Mesendoderm (in vitro differentiated cells): ENCODE data around the gene REX1BD.
A peak's percentile ranks its signal among the peaks of the same experiment; 100 is the strongest.

ENCODE experiments used
- DNase-seq: peaks from one replicate; pipeline ENCODE4 v3.0.0; 2013
- H2AK5ac ChIP-seq: 2 replicates; pipeline ENCODE4 v1.6.1; 2013; ENCODE audit warnings: low read length, inconsistent platforms
- H2BK120ac ChIP-seq: 2 replicates; pipeline ENCODE4 v1.6.1; 2013; ENCODE audit warnings: low read depth, mild to moderate bottlenecking, low read length, moderate library complexity, mixed read lengths
- H2BK15ac ChIP-seq: replicated peaks from 2 replicates; pipeline ENCODE4 v1.6.1; 2013; ENCODE audit warnings: low read depth, mild to moderate bottlenecking, moderate library complexity
- H2BK5ac ChIP-seq: 2 replicates; pipeline ENCODE4 v1.6.1; 2013; ENCODE audit warnings: low read length, inconsistent platforms
- H3K18ac ChIP-seq: 2 replicates; pipeline ENCODE4 v1.6.1; 2013; ENCODE audit warnings: mild to moderate bottlenecking, low read length, mixed read lengths
- H3K23ac ChIP-seq: one replicate; pipeline ENCODE4 v1.6.1; 2013; ENCODE audit warnings: low read length
- H3K27ac ChIP-seq: 2 replicates; pipeline ENCODE4 v1.5.1; 2013; ENCODE audit warnings: low read depth, mild to moderate bottlenecking, inconsistent platforms, low read length, moderate library complexity
- H3K27me3 ChIP-seq: 2 replicates; pipeline ENCODE4 v1.6.1; 2013; ENCODE audit warnings: low read length, control low read depth, mild to moderate bottlenecking, inconsistent platforms; ENCODE audit not compliant: insufficient read depth, poor library complexity
- H3K36me3 ChIP-seq: 2 replicates; pipeline ENCODE4 v1.6.1; 2013; ENCODE audit warnings: low read length, inconsistent platforms; ENCODE audit not compliant: control insufficient read depth, insufficient read depth
- H3K4ac ChIP-seq: one replicate; pipeline ENCODE4 v1.6.1; 2013; ENCODE audit warnings: low read depth, mild to moderate bottlenecking, low read length, moderate library complexity
- H3K4me1 ChIP-seq: 2 replicates; pipeline ENCODE4 v1.6.1; 2013; ENCODE audit warnings: low read depth, low read length, inconsistent platforms; ENCODE audit not compliant: control insufficient read depth
- H3K4me2 ChIP-seq: 2 replicates; pipeline ENCODE4 v1.6.1; 2013; ENCODE audit warnings: low read length
- H3K4me3 ChIP-seq: 2 replicates; pipeline ENCODE4 v1.5.1; 2013; ENCODE audit warnings: mild to moderate bottlenecking, low read length
- H3K56ac ChIP-seq: one replicate; pipeline ENCODE4 v1.6.1; 2013; ENCODE audit warnings: low read length
- H3K79me1 ChIP-seq: 2 replicates; pipeline ENCODE4 v1.6.1; 2013; ENCODE audit warnings: low read length, inconsistent platforms
- H3K79me2 ChIP-seq: 2 replicates; pipeline ENCODE4 v1.6.1; 2013; ENCODE audit warnings: mild to moderate bottlenecking, low read length; ENCODE audit not compliant: control insufficient read depth, insufficient read depth
- H3K9ac ChIP-seq: 2 replicates; pipeline ENCODE4 v1.6.1; 2013; ENCODE audit warnings: low read length, inconsistent platforms
- H4K5ac ChIP-seq: one replicate; pipeline ENCODE4 v1.6.1; 2013; ENCODE audit warnings: low read length
- H4K8ac ChIP-seq: one replicate; pipeline ENCODE4 v1.6.1; 2013; ENCODE audit warnings: low read depth, mild to moderate bottlenecking, control low read depth, low read length, moderate library complexity
- WGBS: extraction: QIAGEN DNeasy Blood & Tissue Kit; methylation state at CpG from one replicate; pipeline ENCODE4 v1.1.7; 2013; ENCODE audit warnings: low lambda C conversion rate, missing lambda C conversion rate; ENCODE audit not compliant: insufficient coverage; ENCODE audit errors: extremely low coverage; 5-methylcytosine and 5-hydroxymethylcytosine counted together

REX1BD gene

DNA sequence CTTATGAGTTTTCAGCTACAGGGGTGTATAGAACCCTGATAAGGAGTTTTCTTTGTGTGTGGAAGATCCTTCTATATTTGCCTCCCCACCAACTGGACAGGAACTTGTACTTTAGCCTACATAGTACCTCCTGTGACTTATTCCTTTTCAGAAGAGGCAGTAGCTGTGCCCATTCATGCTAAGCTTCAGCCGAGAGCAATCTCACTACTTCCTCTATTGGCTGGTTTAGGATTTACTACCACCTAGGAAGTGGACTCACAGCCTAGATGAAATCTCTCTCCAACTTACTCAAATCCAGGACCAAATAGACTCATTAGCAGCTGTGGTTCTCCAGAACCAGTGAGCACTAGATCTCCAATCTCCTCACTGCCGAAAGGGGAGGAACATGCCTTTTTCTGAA lies 2.3 kb upstream of the REX1BD start:
- Histone ChIP-seq H3K4ac (no peak overlapping the region), H2BK5ac (no peak overlapping the region), H3K9ac (no peak overlapping the region), H3K27me3 (no peaks in the 10 kb centered on the region), H3K23ac (no peak overlapping the region), H2BK15ac (no peak overlapping the region), H3K18ac (no peak overlapping the region), H3K79me2 (no peaks in the 10 kb centered on the region), H3K4me1 (peaks cover 3% of the 10 kb centered on the region), H3K56ac (no peak overlapping the region), H4K5ac (no peak overlapping the region), H2BK120ac (no peak overlapping the region), H3K4me3 (no peak overlapping the region), H3K27ac (no peak overlapping the region), H2AK5ac (no peak overlapping the region), H3K4me2 (no peak overlapping the region), H4K8ac (no peak overlapping the region), H3K36me3 (peaks cover 3% of the 10 kb centered on the region), H3K79me1 (peaks cover 2% of the 10 kb centered on the region)
- WGBS, result no CpG with 5 or more reads among the region's 2 CpGs
- no peak for DNase-seq

DNA sequence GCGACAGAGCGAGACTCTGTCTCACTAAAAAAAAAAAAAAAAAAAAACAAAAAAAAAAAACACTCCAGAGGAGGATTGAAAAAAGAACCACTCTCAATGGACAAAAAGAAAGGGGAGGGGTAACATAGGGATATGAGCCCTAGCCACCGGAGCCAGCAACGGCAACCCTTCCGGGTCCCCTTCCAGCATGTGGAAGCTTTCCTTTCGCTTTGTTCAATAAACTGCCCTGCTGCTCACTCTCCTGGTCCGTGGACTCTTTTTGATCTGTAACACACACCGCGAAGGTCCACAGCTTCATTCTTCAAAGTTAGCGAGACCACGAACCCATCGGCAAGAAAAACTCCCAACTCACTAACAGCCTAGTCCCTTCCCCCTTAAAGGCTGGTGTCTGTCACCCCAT lies 1.0 kb upstream of the REX1BD start:
- H3K27ac ChIP-seq, result no peak overlapping the region
- H2BK15ac ChIP-seq, result no peak overlapping the region

DNA sequence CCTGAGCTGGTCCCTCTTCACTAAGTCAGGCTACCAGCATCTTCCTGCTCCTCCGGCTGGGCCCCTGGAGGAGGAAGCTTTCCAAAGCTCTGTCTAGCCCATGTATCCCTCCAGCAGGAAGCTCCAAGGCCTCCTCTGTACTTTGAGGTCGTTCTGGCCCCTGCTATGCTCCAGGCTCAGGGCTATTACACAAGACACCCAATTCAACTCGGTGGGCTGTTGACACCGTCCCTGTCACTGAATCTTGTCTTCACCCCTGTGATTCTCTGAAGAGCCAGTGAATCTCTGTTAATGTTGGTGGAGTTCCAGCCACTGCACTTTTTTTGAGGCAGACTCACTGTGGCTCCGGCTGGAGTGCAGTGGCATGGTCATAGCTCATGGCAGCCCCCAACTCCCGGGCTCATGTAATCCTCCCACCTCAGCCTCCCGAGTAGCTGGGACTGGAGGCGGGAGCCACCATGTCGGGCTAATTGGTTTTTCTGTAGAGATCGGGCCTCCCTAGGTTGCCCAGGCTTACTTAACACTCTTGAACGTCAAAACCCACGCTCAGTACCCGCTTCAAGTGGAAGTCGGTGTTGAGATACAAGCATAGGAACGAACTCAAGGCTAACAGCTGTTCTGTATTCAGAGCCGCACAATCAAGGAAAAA lies 512 bp upstream of the REX1BD start:
- H3K4ac ChIP-seq, result peak overlapping the region; percentile 37
- no peak for DNase-seq
- peak overlapping the region; percentile 100 for H3K56ac ChIP-seq
- peaks cover 3% of the 10 kb centered on the region for H3K4me1 ChIP-seq
- H3K4me3 ChIP-seq, result peak overlapping the region; percentile 18
- peaks cover 3% of the 10 kb centered on the region for H3K36me3 ChIP-seq
- peaks cover 2% of the 10 kb centered on the region for H3K79me1 ChIP-seq
- peak overlapping the region; percentile 29 for H3K18ac ChIP-seq
- H2BK5ac ChIP-seq, result no peak overlapping the region
- peak overlapping the region; percentile 9 for H3K27ac ChIP-seq
- peak overlapping the region; percentile 30 for H3K4me2 ChIP-seq
- WGBS, result no CpG with 5 or more reads among the region's 16 CpGs
- peak overlapping the region; percentile 98 for H3K9ac ChIP-seq
- peak overlapping the region; percentile 31 for H4K8ac ChIP-seq
- no peak overlapping the region for H2BK15ac ChIP-seq
- no peak overlapping the region for H3K23ac ChIP-seq
- H3K79me2 ChIP-seq, result no peaks in the 10 kb centered on the region
- H2BK120ac ChIP-seq, result no peak overlapping the region
- no peak overlapping the region for H2AK5ac ChIP-seq
- H4K5ac ChIP-seq, result no peak overlapping the region
- no peaks in the 10 kb centered on the region for H3K27me3 ChIP-seq

More for the DNA sequence above, 1.0 kb upstream of the REX1BD start:
- H3K18ac ChIP-seq, result no peak overlapping the region
- H3K4me1 ChIP-seq, result peaks cover 3% of the 10 kb centered on the region
- H3K4me3 ChIP-seq, result no peak overlapping the region
- H3K4me2 ChIP-seq, result no peak overlapping the region
- H3K79me1 ChIP-seq, result peaks cover 2% of the 10 kb centered on the region
- no peak overlapping the region for H2AK5ac ChIP-seq
- no peak overlapping the region for H3K9ac ChIP-seq
- no peak overlapping the region for H3K4ac ChIP-seq
- H3K56ac ChIP-seq, result peak overlapping the region; percentile 100
- no peaks in the 10 kb centered on the region for H3K27me3 ChIP-seq
- no peaks in the 10 kb centered on the region for H3K79me2 ChIP-seq
- no peak overlapping the region for H4K8ac ChIP-seq
- no peak overlapping the region for H2BK5ac ChIP-seq
- no peak overlapping the region for H2BK120ac ChIP-seq
- H4K5ac ChIP-seq, result no peak overlapping the region
- DNase-seq, result no peak
- no peak overlapping the region for H3K23ac ChIP-seq
- H3K36me3 ChIP-seq, result peaks cover 3% of the 10 kb centered on the region
- no CpG with 5 or more reads among the region's 12 CpGs for WGBS

DNA sequence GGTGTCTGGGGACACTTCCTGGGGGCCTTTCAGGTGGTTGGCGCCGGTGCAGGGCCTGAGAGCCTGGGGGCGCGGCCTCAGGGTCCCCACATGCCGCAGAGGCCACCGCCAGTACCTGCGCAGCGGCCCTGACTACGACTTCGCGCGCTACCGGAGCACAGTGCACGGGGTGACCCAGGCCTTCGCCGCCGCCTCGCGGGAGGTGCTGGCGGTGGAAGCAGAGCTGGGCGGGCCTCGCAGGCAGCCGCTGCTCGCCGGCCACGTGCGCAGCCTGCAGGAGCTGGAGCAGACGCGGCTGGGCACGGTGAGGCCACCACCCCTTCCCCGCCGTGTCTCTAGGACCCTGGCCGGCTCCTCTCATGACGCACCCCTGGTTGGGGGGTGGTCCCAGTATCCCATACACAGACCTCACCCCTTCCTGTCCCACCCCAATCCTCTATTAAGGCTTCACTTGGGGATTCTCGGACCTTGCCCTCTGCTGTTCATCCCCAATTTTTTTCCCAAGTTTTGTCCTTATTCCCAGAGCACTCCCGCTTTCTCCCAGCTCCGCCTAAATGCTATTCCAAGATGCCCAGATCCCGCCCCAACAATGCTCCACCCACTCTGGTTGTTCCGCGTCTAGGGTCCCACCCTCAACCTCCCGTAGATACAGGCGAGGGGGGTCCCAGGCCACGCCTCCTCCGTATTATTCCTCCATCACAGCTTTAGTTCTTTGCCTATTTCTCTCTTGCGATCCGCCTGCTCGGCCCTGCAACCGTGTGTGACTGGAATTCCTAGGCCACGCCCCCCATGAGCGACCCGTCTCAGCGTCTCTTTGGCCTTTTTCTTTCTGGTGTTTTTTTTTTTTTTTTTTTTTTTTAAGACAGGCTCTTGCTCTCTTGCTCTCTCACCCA lies 1.0 kb downstream of the REX1BD start:
- no peak overlapping the region for H4K5ac ChIP-seq

DNA sequence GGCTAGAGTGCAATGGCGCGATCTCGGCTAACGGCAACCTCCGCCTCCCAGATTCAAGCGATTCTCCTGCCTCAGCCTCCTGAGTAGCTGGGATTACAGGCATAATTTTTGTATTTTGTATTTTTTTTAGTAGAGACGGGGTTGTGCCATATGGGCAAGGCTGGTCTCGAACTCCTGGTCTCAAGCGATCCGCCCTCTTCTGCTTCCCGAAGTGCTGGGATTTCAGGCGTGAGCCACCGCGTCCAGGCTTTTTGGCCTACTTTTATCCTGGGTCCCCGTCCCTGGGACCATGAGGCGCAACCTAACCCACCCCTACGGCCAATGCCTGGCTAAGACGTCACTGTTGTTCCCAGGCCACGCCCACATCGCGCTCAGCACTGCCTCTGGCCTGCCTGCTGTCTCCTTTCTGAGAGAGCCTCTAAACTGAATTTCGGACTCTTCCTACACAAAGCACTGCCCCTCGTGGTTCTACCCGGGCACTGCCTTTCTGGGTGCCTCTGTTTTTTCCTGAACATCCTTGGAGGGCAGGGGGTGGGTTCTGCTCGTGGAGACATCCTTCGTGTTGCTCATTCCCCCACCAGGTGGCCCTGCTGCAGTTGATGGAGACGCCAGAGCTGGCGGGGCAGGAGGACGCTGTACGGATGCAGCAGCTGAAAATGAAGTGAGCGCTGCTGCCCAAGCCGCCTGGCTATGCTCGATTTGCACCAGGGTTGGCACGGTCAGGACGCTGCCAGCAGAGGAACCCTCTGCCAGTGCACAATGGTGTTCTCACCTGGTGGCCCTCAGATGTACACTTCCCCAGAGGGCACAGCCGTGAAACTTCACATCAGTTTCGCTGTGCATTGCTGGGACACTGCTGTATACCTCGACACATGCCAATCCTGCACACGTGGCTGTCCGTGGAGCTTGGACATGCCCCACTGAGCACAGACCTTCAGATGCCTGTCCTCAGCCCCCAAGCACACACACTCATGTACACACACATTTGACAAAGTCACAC lies 2.0 kb downstream of the REX1BD start:
- Histone ChIP-seq H3K56ac (peak overlapping the region; percentile 83), H3K36me3 (peaks cover 3% of the 10 kb centered on the region), H3K4ac (no peak overlapping the region), H2AK5ac (no peak overlapping the region), H2BK120ac (no peak overlapping the region), H2BK5ac (no peak overlapping the region), H3K9ac (peak overlapping the region; percentile 98), H4K5ac (no peak overlapping the region), H3K27me3 (no peaks in the 10 kb centered on the region), H3K27ac (peak overlapping the region; percentile 52), H3K23ac (peak overlapping the region; percentile 45), H3K79me2 (no peaks in the 10 kb centered on the region), H4K8ac (no peak overlapping the region), H3K4me2 (peak overlapping the region; percentile 97), H3K79me1 (peaks cover 2% of the 10 kb centered on the region), H3K4me3 (peak overlapping the region; percentile 20), H3K4me1 (peaks cover 14% of the 10 kb centered on the region), H2BK15ac (no peak overlapping the region), H3K18ac (no peak overlapping the region)
- peak; percentile 99 for DNase-seq
- no CpG with 5 or more reads among the region's 40 CpGs for WGBS

More for the DNA sequence above, 1.0 kb downstream of the REX1BD start:
- peak overlapping the region; percentile 67 for H2BK5ac ChIP-seq
- peak overlapping the region; percentile 97 for H3K4me2 ChIP-seq
- no peaks in the 10 kb centered on the region for H3K27me3 ChIP-seq
- DNase-seq, result peak; percentile 94
- peak overlapping the region; percentile 99 for H3K27ac ChIP-seq
- H2AK5ac ChIP-seq, result no peak overlapping the region
- peak overlapping the region; percentile 22 for H3K4ac ChIP-seq
- peak overlapping the region; percentile 98 for H3K9ac ChIP-seq
- H3K79me2 ChIP-seq, result no peaks in the 10 kb centered on the region
- no peak overlapping the region for H4K8ac ChIP-seq
- no CpG with 5 or more reads among the region's 52 CpGs for WGBS
- H3K79me1 ChIP-seq, result peaks cover 2% of the 10 kb centered on the region
- H2BK15ac ChIP-seq, result no peak overlapping the region
- peaks cover 3% of the 10 kb centered on the region for H3K36me3 ChIP-seq
- peak overlapping the region; percentile 45 for H3K18ac ChIP-seq
- no peak overlapping the region for H2BK120ac ChIP-seq
- no peak overlapping the region for H3K23ac ChIP-seq
- H3K4me3 ChIP-seq, result peak overlapping the region; percentile 88
- peak overlapping the region; percentile 100 for H3K56ac ChIP-seq
- H3K4me1 ChIP-seq, result peaks cover 9% of the 10 kb centered on the region
